Nephron (organoid): ENCODE results near the gene TGFA.

ENCODE experiments used
- H3K27ac Mint-ChIP-seq, 3 experiments: 2 replicates each; pipeline ENCODE4 v1.8.0; 2020; ENCODE audit warnings: mixed read lengths in 3 of 3, mild to moderate bottlenecking in 2 of 3, moderate library complexity in 1 of 3
- H3K27me3 Mint-ChIP-seq: 2 replicates; pipeline ENCODE4 v1.8.0; 2021; ENCODE audit warnings: low read depth, mild to moderate bottlenecking, moderate library complexity, mixed read lengths
- H3K36me3 Mint-ChIP-seq: 2 replicates; pipeline ENCODE4 v1.8.0; 2020; ENCODE audit warnings: low read depth, mixed read lengths
- H3K4me1 Mint-ChIP-seq: 2 replicates; pipeline ENCODE4 v1.8.0; 2020; ENCODE audit warnings: mixed read lengths
- H3K4me3 Mint-ChIP-seq, 3 experiments: 2 replicates each; pipeline ENCODE4 v1.8.0; 2020; ENCODE audit warnings: mild to moderate bottlenecking in 3 of 3, mixed read lengths in 3 of 3, moderate library complexity in 2 of 3
- H3K9me3 Mint-ChIP-seq: 2 replicates; pipeline ENCODE4 v1.8.0; 2020; ENCODE audit warnings: mixed read lengths
- CTCF ChIP-seq, 3 experiments: fragments of 200-600 bp; sonication (generic); IDR thresholded peaks; one replicate each; pipeline ENCODE4 v1.5.0; 2021; ENCODE audit warnings: antibody characterized with exemption in 3 of 3; ENCODE audit not compliant: unreplicated experiment in 3 of 3

Gene TGFA

GRCh38 chr2:70566464-70566863 lies 12.8 kb upstream of the TGFA start:
- H3K36me3 Mint-ChIP-seq = no peaks in the 10 kb centered on the region

GRCh38 chr2:70565039-70565731 lies 11.6 kb upstream of the TGFA start:
- Mint-ChIP-seq H3K4me1 (no peaks in the 10 kb centered on the region), H3K27ac (no peak overlapping the region), H3K9me3 (no peaks in the 10 kb centered on the region), H3K4me3 (no peak overlapping the region), H3K27me3 (peaks cover 1% of the 10 kb centered on the region), H3K36me3 (no peaks in the 10 kb centered on the region)
- no peak for TF ChIP-seq CTCF (IDR thresholded peaks at IDR 0.05; ENCODE audit: unreplicated experiment in 3 of 3)

More at GRCh38 chr2:70566464-70566863, 12.8 kb upstream of the TGFA start:
- TF ChIP-seq CTCF (IDR thresholded peaks at IDR 0.05; ENCODE audit: unreplicated experiment in 3 of 3) = no peak
- H3K27ac Mint-ChIP-seq = no peak overlapping the region
- H3K4me1 Mint-ChIP-seq = no peaks in the 10 kb centered on the region
- H3K4me3 Mint-ChIP-seq = no peak overlapping the region
- no peaks in the 10 kb centered on the region for H3K27me3 Mint-ChIP-seq
- H3K9me3 Mint-ChIP-seq = no peaks in the 10 kb centered on the region

GRCh38 chr2:70561893-70562292 lies 8.3 kb upstream of the TGFA start:
- Mint-ChIP-seq H3K36me3 (no peaks in the 10 kb centered on the region), H3K27ac (no peak overlapping the region), H3K9me3 (no peaks in the 10 kb centered on the region), H3K4me1 (peaks cover 4% of the 10 kb centered on the region), H3K4me3 (no peak overlapping the region), H3K27me3 (peaks cover 25% of the 10 kb centered on the region)
- no peak for TF ChIP-seq CTCF (IDR thresholded peaks at IDR 0.05; ENCODE audit: unreplicated experiment in 3 of 3)

- no peak for TF ChIP-seq CTCF (IDR thresholded peaks at IDR 0.05; ENCODE audit: unreplicated experiment in 3 of 3)
Measured at GRCh38 chr2:70560442-70560841, 6.8 kb upstream of the TGFA start.

GRCh38 chr2:70560040-70560439 lies 6.4 kb upstream of the TGFA start:
- no peaks in the 10 kb centered on the region for H3K36me3 Mint-ChIP-seq
- H3K4me3 Mint-ChIP-seq = no peak overlapping the region
- H3K4me1 Mint-ChIP-seq = peaks cover 6% of the 10 kb centered on the region
- peaks cover 41% of the 10 kb centered on the region for H3K27me3 Mint-ChIP-seq
- H3K27ac Mint-ChIP-seq = no peak overlapping the region
- no peaks in the 10 kb centered on the region for H3K9me3 Mint-ChIP-seq
- TF ChIP-seq CTCF (IDR thresholded peaks at IDR 0.05; ENCODE audit: unreplicated experiment in 3 of 3) = no peak

More at GRCh38 chr2:70560442-70560841, 6.8 kb upstream of the TGFA start:
- H3K27me3 Mint-ChIP-seq = peaks cover 37% of the 10 kb centered on the region
- peaks cover 6% of the 10 kb centered on the region for H3K4me1 Mint-ChIP-seq
- H3K27ac Mint-ChIP-seq = no peak overlapping the region
- no peaks in the 10 kb centered on the region for H3K9me3 Mint-ChIP-seq
- no peaks in the 10 kb centered on the region for H3K36me3 Mint-ChIP-seq
- no peak overlapping the region for H3K4me3 Mint-ChIP-seq

- TF ChIP-seq CTCF (IDR thresholded peaks at IDR 0.05; ENCODE audit: unreplicated experiment in 3 of 3) = no peak
Measured at GRCh38 chr2:70558195-70558808, 4.7 kb upstream of the TGFA start.

More at GRCh38 chr2:70558195-70558808, 4.7 kb upstream of the TGFA start:
- Mint-ChIP-seq H3K4me3 (no peak overlapping the region), H3K9me3 (no peaks in the 10 kb centered on the region), H3K27ac (no peak overlapping the region), H3K36me3 (no peaks in the 10 kb centered on the region), H3K4me1 (peaks cover 6% of the 10 kb centered on the region), H3K27me3 (peaks cover 54% of the 10 kb centered on the region)
